NOMO-1 treated with DMSO at 0.1 percent for 48 hours (cell line): ENCODE results near the gene RIPOR3.
A peak's percentile ranks its signal among the peaks of the same experiment; 100 is the strongest.

Experiments
- DNase-seq: peaks from one replicate; lab custom pipeline; 2025; ENCODE audit not compliant: unreplicated experiment; lab: John Stamatoyannopoulos, UW

Gene RIPOR3, protein sequence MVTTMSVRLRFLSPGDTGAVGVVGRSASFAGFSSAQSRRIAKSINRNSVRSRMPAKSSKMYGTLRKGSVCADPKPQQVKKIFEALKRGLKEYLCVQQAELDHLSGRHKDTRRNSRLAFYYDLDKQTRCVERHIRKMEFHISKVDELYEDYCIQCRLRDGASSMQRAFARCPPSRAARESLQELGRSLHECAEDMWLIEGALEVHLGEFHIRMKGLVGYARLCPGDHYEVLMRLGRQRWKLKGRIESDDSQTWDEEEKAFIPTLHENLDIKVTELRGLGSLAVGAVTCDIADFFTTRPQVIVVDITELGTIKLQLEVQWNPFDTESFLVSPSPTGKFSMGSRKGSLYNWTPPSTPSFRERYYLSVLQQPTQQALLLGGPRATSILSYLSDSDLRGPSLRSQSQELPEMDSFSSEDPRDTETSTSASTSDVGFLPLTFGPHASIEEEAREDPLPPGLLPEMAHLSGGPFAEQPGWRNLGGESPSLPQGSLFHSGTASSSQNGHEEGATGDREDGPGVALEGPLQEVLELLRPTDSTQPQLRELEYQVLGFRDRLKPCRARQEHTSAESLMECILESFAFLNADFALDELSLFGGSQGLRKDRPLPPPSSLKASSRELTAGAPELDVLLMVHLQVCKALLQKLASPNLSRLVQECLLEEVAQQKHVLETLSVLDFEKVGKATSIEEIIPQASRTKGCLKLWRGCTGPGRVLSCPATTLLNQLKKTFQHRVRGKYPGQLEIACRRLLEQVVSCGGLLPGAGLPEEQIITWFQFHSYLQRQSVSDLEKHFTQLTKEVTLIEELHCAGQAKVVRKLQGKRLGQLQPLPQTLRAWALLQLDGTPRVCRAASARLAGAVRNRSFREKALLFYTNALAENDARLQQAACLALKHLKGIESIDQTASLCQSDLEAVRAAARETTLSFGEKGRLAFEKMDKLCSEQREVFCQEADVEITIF

DNA sequence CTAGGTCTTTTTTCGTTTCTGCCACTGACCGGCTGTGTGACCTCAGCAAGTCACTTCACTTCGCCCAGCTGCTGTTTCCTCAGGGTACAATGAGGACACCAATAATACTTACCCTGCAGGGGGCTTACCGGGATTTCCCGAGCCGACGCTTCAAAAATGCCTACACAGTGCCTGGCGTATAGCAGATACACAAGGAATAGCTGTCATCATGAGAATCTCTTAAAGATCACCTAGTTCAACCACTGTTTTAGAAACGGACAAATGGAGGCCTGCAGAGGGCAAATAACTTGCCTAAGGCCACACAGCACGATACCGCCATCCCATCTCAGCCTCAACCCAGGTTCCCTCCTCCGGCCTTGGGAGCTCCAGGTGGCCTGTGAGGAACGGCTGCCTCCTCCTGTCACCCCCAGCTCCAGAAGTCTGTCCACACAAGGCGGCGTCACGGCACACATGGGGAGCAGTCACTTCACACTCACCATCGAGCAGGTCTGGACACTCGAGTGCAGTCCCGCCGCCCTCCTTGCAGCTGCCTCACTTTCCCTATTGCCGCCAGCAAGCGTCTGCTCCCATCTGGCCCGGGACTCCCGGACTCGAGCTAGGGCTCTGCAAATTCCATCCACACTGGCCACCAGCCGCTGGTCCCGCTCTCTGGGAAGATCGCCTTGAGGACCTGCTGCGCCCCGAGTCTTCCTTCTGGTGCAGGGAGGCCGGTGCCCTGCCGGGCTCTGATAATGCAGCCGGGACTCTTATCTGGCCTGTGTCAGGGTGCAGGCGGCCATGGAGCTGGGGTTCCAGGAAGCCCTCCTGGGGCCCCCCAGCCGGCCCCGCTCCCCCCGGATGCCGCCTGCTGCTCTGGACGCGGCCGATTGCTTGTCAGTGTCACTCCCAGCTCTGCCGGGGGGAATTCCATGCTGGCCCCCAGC is at the start of gene RIPOR3:
TSS of gene RIPOR3 (minus strand) at position 893 of the 923 bp plus-strand sequence. CDS start at position 479, 414 bp downstream.
- DNase-seq, result no peak

DNA sequence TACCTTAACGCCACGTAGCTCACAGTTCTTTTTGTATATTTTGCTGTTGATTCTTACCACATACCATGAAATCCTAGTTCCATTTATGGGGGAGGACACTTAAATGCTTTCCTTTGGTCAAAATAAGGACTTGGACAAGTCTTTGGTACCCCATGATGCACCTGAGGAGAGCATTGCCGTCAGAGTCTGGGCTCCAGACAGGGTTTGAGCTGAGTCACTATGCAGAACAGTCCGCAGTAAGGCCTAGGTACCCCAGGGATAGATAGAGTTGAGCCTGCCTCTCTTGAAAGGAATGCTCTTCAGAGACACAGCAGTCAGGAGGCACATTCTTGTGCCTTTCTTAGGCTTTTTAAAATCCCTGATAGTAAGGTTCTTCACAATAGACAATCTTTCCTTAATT is 46.0 kb upstream of the RIPOR3 start:
- no peak for DNase-seq

DNA sequence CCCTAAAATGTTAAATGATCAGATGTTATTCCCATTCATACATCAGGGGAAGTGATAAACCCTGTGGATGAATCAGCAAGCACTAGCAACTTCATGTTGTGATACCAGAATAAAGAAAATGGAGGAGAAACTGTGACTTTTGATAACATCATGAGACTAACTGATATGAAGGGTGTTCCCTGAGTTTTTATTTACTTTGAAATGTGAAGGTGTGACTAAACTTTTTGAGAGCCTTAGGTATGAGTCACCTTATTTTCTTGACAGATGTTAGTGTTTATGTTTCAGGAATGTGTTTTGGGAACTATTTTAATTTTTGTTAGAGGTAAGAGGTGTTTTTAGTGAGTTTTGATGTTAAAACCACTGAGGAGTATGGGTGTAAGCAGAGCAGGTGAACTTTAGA is 44.5 kb upstream of the RIPOR3 start:
- no peak for DNase-seq

DNA sequence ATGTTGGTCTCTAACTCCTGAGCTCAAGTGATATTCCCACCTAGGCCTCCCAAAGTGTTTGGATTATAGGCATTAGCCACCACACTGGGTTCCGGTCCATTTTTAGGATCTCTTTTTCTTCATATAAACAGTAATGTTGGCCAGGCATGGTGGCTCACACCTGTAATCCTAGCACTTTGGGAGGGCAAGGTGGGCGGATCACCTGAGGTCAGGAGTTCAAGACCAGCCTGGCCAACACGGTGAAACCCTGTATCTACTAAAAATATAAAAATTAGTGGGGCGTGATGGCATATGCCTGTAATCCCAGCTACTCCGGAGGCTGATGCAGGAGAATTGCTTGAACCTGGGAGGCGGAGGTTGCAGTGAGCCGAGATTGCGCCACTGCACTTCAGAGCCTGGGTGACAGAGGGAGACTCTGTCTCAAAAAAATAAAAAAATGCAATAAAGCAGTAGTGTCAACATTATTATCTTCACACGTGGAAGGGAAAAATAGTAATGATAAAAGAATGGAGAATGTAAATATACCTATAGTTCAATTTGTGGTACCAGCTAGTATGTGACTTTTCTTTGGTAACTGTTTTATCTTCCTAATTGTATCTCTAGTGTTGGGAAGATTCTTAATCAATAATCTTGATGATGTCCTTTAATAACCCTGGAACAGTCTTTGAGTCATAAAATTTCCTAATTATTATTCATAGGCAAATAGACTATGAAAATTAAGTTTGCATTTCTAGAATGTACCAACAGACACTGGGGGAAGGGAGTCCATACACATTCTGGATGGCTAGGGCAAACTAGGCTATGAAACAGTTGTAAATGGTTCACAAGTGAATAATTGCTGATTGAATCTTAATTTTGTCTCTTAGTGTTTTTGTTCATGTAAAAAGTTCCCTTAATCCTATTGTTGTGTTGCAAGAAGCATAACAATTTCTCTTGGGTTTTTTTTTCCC is 43.7 kb upstream of the RIPOR3 start:
- DNase-seq, result no peak

DNA sequence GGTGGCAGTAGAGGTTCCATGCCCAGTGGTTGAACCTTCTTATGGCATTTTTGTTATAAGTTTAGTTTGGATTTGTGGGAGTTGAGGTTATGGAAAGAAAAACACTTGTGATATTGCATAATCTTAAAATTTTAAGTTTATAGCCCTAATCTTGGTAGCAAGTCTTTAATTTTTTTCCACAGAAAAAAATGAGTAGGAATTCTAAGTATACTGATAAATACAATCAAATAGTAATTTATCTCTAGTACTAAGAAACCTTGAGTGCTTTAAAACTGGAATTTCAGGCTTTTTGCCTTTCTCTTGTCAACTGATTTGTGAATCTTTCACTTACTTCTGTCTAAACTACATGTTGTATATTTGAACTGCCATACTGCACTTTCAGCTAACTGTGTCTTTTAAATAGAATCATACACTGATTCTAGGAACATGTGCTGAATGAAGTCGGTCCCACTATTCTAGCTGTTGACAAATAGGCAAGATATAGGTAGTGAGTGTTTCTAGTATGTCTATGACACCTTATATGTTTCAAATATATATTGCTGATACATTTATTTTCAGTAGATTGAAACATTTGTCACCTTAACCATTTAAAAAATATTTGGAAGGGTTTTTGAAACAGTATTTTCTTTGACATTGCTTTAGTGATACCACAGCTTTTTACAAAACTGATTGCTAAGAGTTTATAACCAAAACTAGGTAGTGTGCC is 42.5 kb upstream of the RIPOR3 start:
- DNase-seq, result no peak

DNA sequence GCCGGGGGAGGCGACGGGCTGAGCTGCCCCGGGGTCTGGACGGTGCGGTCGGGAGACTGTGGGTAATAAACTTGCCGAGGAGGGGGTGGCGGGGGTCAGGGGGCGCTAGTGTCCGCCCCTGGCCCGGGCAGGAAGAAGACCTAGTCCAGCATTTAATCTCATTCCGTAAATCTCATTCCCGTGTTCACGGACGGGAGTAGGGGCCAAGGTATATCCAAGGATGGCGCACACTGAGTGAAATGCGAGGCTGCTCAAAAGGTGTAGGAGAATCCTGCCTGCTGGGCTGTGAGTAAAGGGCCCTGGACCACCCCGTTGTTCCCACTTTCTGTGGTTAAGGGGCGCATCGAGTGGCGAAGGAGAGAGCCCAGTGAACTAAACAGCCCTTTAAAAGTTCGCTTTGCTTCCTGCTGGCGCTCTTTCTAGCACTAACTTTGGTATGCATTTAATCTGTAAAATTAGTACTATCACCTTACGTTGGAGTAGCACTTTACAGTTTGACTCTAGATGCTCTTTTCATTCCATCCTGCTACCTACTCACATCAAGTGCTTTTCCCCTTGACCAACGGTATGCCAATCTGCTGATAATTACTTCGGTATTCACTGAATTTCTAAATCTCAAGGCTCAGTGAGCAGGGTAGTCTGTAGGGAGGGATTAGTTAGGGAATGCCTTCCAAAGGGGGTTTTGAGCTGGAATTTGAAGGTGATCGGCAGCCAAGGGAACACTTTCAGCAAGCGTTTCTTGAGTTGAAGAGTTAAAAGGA is 40.8 kb upstream of the RIPOR3 start:
- no peak for DNase-seq

DNA sequence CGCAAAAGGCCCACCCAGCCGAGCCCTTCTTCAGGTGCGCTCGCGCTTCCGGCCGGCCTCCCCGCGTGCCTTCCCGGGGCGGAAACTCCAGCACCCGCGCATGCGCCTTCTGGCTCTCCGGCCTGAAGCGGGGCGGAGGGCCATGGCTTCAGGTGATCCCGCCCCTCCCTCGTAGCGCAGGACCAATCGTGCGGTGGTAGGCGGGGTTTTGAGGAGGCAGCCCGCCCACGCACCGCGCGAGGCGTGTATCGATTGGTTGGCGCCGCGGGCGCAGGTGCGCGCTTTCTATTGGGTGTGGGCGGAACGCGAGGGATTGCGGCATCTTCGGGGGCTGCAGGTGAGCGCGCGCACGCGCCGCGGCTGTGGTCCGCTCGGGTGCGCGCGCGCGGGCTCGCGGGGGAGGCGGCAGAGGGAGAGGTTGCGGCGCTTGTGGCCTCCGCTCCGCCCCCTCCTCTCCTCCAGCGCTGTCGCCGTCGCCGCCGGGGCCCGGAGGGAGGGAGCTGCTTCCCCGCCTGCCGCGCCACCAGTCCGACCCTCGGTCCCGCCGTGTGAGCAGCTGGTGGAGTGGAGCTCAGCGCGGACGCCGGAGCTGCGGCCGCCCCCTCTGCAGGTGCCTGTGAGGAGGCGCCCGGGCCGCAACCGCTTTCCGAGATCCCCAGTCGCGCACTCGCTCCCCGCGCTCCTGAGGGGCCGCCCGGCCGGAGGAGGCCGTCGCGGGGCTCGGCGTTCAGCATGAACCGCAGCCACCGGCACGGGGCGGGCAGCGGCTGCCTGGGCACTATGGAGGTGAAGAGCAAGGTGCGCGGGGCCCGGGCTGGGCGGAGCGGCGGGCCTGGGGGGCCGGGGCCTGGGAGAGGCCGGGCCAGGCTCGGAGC is 40.0 kb upstream of the RIPOR3 start, which contains the start of gene PARD6B:
TSS of gene PARD6B (plus strand) at position 526 of the 875 bp plus-strand sequence. CDS start at position 733, 207 bp downstream.
- DNase-seq, result peak; percentile 97

DNA sequence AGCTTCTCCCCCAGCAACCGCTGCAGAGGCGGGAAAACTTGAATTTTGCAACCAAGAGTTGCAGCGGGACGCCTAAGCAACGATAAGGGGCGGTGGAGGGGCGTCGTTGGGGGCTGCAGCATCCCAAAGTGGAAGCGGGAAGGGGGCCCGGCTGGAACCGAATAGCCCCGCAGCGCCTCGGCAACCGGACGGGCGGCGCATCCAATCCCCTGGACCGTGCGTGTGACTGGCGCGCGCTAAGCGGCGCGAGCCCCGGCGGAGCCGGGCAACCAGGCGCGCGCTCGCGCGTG is 39.4 kb upstream of the RIPOR3 start:
- no peak for DNase-seq

DNA sequence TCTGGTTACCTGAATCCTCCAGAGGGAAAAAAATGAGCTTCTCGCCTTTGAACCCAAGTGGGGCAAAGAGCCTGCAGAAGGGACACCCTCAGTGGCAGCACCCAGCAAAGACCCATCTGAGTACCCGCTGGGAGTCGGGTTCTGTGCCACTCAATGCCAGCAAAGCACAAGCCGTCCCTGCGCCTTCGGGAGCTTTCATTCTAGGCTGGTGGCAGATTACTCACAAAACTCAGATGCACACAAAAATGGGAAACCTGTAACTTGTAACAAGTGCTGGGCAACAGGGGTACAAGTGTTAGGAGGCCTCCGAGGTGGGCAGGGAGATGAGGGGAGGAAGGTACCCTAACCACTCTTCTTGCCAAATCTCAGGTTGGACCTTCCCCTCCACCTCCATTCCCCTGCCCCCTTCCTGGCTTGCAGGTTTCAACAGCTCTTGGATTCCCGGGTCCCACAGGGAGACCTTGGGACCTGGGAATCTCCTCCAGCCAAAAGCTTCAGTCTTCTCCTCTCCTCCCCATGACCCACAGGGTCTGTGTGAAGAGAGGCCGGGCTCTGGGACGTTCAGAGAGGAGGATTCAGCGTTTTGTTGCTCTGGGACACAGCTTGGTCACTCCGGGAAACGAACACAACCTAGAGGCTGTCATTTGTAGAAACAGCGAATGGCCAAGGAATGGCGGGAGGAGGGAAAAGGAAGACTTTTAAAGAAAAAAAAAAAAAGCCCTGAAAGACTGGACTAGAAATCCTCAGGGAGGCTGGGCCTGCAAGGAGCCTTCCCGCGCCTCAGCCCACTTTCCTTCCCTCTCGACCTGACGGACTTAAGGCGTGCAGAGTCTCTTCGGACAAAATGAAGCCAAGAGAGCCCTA is 38.8 kb upstream of the RIPOR3 start:
- DNase-seq, result no peak

DNA sequence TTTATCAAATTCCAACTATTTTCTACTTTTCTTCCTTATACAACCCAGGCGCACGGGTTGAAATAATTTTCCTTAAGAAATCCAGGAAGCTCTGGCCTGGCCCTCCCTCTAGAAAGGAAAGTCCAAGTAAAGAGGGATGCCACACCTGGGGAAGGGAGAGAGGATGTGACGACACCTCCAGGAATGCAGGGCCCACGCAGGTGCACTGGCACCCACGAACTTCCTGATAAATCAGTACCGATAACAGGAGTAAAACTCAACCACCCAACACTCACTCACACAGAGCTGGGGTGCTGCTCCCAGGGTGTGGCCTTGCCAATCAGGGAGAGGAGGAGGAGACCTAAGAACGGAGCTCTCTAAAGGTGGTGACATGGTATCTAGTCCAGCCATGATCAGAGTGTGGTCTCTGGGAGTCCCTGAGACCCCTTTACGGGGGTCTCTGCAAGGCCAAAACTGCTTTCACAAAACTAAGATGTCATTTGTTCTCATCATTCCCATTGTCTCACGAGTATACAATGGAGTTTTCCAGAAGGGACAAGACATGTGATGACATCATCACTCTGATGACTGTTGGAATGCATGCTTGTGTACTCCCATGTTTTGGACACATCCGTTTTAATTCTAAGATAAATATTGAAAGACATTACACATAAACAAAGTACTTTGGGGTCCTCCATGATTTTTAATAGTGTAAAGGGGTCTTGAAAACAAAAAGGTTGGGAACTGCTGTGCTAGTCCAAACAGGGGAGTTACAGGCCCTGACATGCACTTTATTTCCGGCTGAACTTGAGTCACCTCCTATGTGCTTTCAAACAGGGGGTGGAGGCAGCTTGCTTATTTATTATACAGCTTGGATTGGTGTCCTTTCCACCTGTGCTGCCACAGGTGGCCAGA is 37.9 kb upstream of the RIPOR3 start:
- no peak for DNase-seq

DNA sequence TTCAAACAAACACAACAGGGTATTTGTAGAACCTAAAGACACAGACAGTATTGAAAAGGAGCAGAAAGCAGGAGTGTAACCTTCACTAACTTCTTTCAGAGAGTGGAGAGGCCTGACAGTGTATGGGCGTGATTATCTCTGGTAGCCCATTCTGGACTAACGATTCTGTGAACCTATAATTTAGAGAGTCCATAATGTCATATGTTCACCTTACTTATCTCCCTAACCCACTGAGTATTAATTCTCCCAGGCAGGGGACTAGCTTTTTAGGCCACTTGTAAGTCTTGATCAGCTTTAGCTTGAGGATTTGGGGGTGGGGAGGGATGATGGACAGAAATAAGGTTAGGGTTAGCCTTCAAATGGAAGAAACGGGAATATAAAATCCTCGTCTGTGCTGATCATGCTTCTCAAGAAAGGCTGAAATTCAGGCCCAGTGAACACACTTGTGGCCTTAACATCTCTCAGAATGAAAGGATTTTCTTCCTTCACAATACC is 37.2 kb upstream of the RIPOR3 start:
- no peak for DNase-seq

DNA sequence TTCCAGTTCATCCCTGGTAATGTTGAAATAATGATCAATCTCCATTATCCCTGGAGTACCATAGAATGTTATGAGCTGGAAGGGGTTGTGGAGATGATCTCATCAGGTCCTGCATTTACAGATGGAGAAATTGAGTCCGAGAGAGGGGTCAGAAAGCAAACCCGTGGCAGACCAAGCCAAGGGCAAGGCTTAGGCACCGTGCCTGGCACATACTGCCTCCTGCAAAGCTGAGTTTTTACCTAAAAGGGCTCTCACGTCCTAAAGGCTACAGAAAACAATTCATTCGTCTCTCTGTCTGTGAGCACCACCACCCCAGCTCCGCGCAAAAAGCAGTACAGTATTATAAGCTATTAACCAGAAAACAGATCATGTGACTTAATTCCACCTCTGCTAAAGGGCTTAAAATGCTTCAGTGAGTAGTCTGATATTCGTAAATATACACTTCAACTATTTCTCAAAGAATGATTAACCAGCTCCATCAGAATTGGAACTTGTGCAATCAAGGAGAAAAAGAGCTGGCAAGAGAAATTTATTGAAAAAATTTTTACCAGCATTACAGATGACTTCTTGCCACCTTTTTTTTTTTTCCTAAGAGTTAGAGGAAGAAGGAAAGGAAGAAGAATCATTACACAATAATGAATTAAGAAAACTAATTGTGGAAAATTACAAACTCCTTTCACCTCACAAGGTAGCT is 36.6 kb upstream of the RIPOR3 start:
- DNase-seq, result no peak

DNA sequence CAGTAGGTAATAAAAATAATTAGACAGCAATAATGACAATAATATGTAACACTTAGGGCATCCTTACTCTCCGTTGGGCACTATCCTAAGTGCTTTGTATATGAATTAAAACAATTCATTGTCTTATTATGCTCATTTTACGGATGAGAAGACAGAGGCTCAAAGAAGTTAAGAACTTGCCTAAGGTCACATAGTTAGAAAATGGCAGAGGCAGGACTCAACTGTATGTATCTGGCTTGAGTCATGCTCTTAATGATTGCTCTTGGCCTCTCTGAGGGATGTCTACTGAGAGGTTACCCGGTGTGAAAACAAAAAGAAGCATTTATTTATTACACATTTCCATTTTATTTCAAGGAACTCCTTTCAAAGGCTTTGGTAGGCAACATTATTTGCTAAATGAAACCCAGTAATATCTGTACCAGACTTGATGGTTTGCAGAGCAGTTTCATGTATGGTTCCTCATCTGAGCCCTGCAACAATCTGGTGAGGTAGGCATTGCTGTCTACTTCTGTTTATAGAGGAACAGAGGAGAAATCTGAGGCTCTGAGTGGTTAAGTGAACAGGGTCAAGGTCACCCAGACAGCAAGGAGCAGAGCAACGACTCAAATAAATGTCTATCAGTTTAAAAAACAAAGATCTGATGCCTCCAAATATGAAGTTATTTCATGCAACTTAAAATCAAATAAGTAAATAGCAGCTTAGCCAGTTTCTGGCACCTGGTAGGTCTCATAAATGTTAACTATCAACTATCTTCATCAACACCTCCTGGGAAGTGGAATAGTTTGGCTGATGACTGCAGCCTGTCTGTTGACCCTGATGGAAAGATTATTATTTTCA is 35.8 kb upstream of the RIPOR3 start:
- peak; percentile 23 for DNase-seq

DNA sequence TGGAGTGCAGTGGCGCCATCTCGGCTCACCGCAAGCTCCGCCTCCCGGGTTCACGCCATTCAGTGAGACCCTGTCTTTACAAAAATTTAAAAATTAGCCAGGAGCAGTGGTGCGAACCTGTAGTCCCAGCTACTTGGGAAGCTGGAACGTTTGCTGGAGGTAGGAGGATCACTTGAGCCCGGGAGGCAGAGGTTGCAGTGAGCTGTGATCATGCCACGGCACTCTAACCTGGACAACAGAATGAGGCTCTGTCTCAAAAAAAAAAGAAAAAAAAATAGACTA is 34.3 kb upstream of the RIPOR3 start:
- DNase-seq, result no peak
